Loucy (cell line): ENCODE measurements around the gene CYB5D1.

ENCODE experiments used
- CTCF ChIP-seq: fragments of 200-600 bp; sonication (generic); conservative IDR thresholded peaks from 2 replicates; pipeline ENCODE4 v1.5.1; 2014; ENCODE audit warnings: mild to moderate bottlenecking, antibody characterized with exemption, low read length
- EZH2phosphoT487 ChIP-seq: fragments of 200-600 bp; IDR thresholded peaks from 2 replicates; pipeline ENCODE4 v1.6.1; 2018; ENCODE audit warnings: antibody characterized with exemption, mild to moderate bottlenecking, moderate library complexity, borderline replicate concordance

GRCh38 chr17:7893187-7893880 lies 35.5 kb downstream of the CYB5D1 start:
- no peak for TF ChIP-seq CTCF
- no peak for TF ChIP-seq EZH2phosphoT487
